Activated CD4-positive, alpha-beta T cell treated with anti-CD3 and anti-CD28 coated beads, Interleukin-2, amount 10 ng/mL, durations not matched to agents 24 days and 14 days (primary cell): Measurements from ENCODE around the gene RAD54L. TPM values are rescaled to one million over a fixed set of nuclear protein-coding genes. Genes with fewer than 3 reads are reported as not detected.

ENCODE experiments used
- total RNA-seq: library from RNA; stranded (reverse); gene quantifications from 2 replicates; pipeline ENCODE4 v1.2.3, GENCODE V29; 2022

RAD54L gene
- total RNA-seq, 1 donor from 2014 or later = 55.5 TPM

Other genes with a start within 250 kb of the RAD54L start
- gene PIK3R3, start 115.1 kb upstream of the RAD54L start, total RNA-seq = 2.4 and 3.2 TPM in 2 replicates
- not detected in 2 replicates for gene TSPAN1, start 72.7 kb upstream of the RAD54L start, total RNA-seq
- gene P3R3URF, start 71.3 kb upstream of the RAD54L start, total RNA-seq = not detected in 2 replicates
- 75.1 and 83.0 TPM in 2 replicates for gene POMGNT1, start 49.3 kb upstream of the RAD54L start, total RNA-seq
- gene LURAP1, start 44.4 kb upstream of the RAD54L start, total RNA-seq = 0.12 and 0.21 TPM in 2 replicates
- 63.1 and 64.6 TPM in 2 replicates for gene LRRC41, start 55.9 kb downstream of the RAD54L start, total RNA-seq
- 283 and 306 TPM in 2 replicates for gene UQCRH, start 55.9 kb downstream of the RAD54L start, total RNA-seq
- 40.4 and 46.5 TPM in 2 replicates for gene NSUN4, start 93.0 kb downstream of the RAD54L start, total RNA-seq
- 4.6 and 6.8 TPM in 2 replicates for gene FAAH, start 146.6 kb downstream of the RAD54L start, total RNA-seq
- 0.07 TPM in 1 of 2 replicates, not detected in the other for gene DMBX1, start 242.1 kb downstream of the RAD54L start, total RNA-seq